Neutrophil (primary cell): ENCODE data around the gene EEF1G.

Source experiments
- H3K27ac ChIP-seq: fragments of 200-600 bp; sonication (generic); 2 replicates; pipeline ENCODE4 v1.5.1; 2016; ENCODE audit warnings: mild to moderate bottlenecking, moderate library complexity
- H3K27me3 ChIP-seq: fragments of 200-600 bp; sonication (generic); 2 replicates; pipeline ENCODE4 v1.6.0; 2016; ENCODE audit warnings: mild to moderate bottlenecking
- H3K36me3 ChIP-seq: fragments of 200-600 bp; sonication (generic); 2 replicates; pipeline ENCODE4 v1.5.1; 2017
- H3K4me1 ChIP-seq, 2 experiments: fragments of 200-600 bp in 1 of 2; sonication (generic) in 1 of 2; 1 replicate in 1 of 2; 2 replicates in 1 of 2; pipeline versions ENCODE4 v1.5.1 to v1.6.1; 2013 to 2016; ENCODE audit warnings: low read depth in 1 of 2, low read length in 1 of 2, mild to moderate bottlenecking in 1 of 2, moderate library complexity in 1 of 2; ENCODE audit not compliant: control insufficient read depth in 1 of 2, insufficient read depth in 1 of 2
- H3K4me3 ChIP-seq, 2 experiments: fragments of 200-600 bp in 1 of 2; sonication (generic) in 1 of 2; 1 replicate in 1 of 2; 2 replicates in 1 of 2; pipeline ENCODE4 v1.5.1; 2013 to 2016; ENCODE audit warnings: low read depth in 1 of 2, low read length in 1 of 2, mild to moderate bottlenecking in 1 of 2, moderate library complexity in 1 of 2
- H3K9me3 ChIP-seq: fragments of 200-600 bp; sonication (generic); 2 replicates; pipeline ENCODE4 v1.5.1; 2016
- TF ChIP-seq, protein P1 (sequence below): fragments of 200-600 bp; sonication (generic); IDR thresholded peaks from 2 replicates; pipeline ENCODE4 v1.5.1; 2016; ENCODE audit warnings: antibody characterized with exemption

EEF1G gene

DNA sequence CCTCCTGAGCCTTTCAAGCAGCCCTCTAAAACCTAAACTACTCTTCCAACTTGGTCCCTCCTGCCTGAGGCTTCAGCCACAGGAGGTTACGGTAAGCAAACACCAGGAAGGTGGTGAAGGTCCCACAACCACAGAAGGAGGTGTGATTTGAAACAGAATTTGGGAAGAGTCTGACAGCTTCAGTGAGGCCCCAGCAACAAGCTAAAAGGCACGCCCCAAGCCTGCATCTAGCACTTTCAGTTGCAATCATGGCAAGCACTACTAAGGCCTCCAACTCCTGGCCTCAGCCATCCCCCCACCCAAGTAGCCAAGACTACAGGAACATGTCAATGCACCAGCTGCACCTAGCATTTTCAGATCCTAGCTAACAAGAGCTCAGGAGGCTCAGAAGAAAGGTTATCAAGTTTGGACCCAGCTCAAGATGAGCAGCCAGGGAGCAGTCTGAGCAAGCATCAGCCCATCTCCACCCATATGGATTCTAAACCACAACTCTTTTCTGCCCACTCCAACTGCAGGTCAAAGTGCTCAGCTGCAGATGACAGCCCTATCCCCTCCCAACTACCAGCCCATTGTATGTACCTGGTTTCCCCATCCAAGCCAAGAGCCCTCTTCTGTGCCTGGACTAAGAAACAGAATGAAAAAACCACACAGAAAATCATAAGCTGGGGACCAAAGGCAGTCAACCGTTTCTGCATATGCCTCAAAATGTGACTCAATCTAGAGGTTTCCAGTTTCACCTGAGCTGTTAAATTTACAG, 16.6 kb downstream of the EEF1G start:
- H3K27me3 ChIP-seq = peaks cover 22% of the 10 kb centered on the region
- peaks cover 50% of the 10 kb centered on the region for H3K36me3 ChIP-seq
- TF ChIP-seq, protein P1, sequence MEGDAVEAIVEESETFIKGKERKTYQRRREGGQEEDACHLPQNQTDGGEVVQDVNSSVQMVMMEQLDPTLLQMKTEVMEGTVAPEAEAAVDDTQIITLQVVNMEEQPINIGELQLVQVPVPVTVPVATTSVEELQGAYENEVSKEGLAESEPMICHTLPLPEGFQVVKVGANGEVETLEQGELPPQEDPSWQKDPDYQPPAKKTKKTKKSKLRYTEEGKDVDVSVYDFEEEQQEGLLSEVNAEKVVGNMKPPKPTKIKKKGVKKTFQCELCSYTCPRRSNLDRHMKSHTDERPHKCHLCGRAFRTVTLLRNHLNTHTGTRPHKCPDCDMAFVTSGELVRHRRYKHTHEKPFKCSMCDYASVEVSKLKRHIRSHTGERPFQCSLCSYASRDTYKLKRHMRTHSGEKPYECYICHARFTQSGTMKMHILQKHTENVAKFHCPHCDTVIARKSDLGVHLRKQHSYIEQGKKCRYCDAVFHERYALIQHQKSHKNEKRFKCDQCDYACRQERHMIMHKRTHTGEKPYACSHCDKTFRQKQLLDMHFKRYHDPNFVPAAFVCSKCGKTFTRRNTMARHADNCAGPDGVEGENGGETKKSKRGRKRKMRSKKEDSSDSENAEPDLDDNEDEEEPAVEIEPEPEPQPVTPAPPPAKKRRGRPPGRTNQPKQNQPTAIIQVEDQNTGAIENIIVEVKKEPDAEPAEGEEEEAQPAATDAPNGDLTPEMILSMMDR = no peak
- H3K9me3 ChIP-seq = no peaks in the 10 kb centered on the region
- H3K4me1 ChIP-seq = peaks cover 13 to 14% of the 10 kb centered on the region in 2 experiments
- no peak overlapping the region for H3K4me3 ChIP-seq
- no peak overlapping the region for H3K27ac ChIP-seq

GRCh38 chr11:62556108-62556874, 17.4 kb downstream of the EEF1G start:
- no peak overlapping the region for H3K27ac ChIP-seq
- H3K4me1 ChIP-seq = peaks cover 13 to 14% of the 10 kb centered on the region in 2 experiments
- H3K9me3 ChIP-seq = no peaks in the 10 kb centered on the region
- peaks cover 29% of the 10 kb centered on the region for H3K27me3 ChIP-seq
- H3K4me3 ChIP-seq = no peak overlapping the region
- TF ChIP-seq, protein P1 = no peak
- peaks cover 45% of the 10 kb centered on the region for H3K36me3 ChIP-seq

GRCh38 chr11:62555464-62556107, 18.1 kb downstream of the EEF1G start:
- Histone ChIP-seq H3K9me3 (no peaks in the 10 kb centered on the region), H3K4me3 (no peak overlapping the region), H3K36me3 (peaks cover 39% of the 10 kb centered on the region), H3K27me3 (peaks cover 36% of the 10 kb centered on the region), H3K27ac (no peak overlapping the region), H3K4me1 (peaks cover 13 to 14% of the 10 kb centered on the region in 2 experiments)
- TF ChIP-seq, protein P1 = no peak

DNA sequence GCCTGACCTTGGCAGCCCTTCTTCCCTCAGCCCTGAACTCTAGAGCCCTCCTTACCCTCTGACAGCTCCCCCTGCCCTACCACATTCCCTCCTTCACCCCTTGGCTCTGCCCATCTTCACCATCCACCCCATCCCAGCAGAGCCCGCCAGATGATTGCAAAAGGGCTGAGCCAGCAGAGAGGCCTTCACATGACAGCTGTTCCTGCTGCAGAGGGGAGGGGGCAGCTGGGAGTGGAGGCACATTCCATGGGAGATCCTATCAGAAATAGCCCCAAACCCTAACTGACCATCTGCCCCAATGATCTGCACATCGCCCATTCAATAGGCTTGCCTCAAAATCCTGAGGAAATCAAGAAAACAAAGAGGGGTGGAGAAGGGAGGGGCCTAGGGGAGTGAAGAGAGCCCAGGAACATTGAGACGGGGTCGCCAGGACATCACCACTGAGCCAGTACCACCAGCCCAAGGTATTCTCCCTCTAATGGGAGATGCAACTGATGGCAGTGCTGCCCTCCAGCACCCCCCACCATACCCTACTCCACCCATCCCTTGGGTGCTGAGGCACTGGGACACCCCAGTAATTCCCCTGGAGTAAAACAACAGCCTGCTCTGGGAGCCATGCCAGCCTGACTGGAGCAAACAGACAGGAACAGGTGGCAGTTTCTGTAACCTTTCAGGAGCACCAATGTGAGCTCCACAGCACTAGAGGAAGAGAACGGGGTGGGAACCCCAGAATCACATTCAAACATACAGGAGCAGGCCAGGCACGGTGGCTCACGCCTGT, 19.1 kb downstream of the EEF1G start:
- H3K27me3 ChIP-seq = peaks cover 47% of the 10 kb centered on the region
- H3K4me1 ChIP-seq = peaks cover 13 to 14% of the 10 kb centered on the region in 2 experiments
- H3K4me3 ChIP-seq = no peak overlapping the region
- H3K36me3 ChIP-seq = peaks cover 29% of the 10 kb centered on the region
- TF ChIP-seq, protein P1 = no peak
- no peaks in the 10 kb centered on the region for H3K9me3 ChIP-seq
- no peak overlapping the region for H3K27ac ChIP-seq

DNA sequence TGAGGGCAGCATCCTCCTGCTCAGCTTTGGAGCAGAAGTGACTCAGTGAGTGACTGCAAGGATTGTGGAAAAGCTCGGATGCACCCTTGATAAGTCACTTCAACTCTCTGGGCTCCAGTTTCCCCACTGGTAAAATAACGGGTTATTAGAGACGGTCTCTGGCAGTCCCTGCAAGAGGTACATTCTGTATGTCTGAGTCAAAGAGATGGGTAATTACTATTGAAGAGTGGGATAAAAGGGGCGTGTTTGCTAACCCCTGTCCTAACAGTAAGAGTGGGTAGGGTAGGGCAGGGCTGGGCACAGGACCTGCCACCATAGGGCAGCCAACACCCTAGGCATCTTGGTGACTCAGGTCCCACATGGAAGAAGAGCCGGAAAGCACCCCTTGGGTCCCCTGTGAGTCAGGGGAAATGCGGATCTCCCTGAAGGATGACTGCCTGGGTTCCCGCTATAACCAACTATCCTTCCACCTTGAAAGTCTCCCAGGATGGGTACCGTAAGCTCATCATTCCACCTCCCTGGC, 19.8 kb downstream of the EEF1G start:
- Histone ChIP-seq H3K27ac (no peak overlapping the region), H3K4me3 (no peak overlapping the region), H3K36me3 (peaks cover 23% of the 10 kb centered on the region), H3K4me1 (peaks cover 13 to 14% of the 10 kb centered on the region in 2 experiments), H3K27me3 (peaks cover 53% of the 10 kb centered on the region), H3K9me3 (no peaks in the 10 kb centered on the region)
- TF ChIP-seq, protein P1 = no peak
